HG03439 (cell line): ENCODE measurements around the gene IL33.

Experiments used
- ATAC-seq: cut with Tn5 transposase; IDR thresholded peaks from one replicate; pipeline ENCODE4 v1.9.1; 2021; ENCODE audit warnings: mild to moderate bottlenecking, moderate library complexity; ENCODE audit not compliant: unreplicated experiment

IL33 gene

DNA sequence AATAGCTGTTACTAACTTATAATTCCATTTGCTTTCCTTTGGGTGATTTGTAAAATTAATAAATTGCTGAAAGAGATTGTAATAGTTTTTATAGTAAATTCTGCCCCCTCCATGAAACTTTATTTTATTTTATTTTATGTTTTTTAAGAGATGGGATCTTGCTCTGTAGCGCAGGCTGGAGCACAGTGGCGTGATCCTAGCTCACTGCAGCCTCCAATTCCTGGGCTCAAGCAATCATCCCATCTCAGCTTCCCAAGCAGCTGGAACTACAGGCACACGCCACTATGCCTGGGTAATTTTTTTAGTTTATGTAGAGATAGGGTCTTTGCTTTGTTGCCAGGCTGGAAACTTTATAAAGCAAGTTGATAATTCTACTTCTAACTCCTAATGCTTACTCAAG lies 395 bp downstream of the IL33 start:
- no peak for ATAC-seq

DNA sequence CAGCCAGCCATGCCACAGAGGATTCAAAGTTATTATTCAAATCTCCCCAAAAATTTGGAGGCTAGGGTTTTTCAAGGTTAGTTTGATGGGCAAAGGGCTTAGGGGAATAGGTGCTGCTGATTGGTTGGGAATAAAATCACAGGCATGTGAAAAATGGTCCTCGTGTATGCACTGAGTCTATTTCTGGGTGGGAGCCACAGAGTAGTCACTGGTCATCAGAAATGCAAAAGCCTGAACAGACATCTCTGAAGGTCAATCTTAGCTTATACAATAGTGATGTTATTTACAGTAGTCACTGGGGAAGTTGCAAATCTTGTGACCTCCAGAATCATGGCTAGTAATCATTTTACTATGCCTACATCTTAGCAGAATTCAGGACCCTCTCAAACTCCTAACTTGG lies 1.3 kb downstream of the IL33 start:
- ATAC-seq, result no peak

DNA sequence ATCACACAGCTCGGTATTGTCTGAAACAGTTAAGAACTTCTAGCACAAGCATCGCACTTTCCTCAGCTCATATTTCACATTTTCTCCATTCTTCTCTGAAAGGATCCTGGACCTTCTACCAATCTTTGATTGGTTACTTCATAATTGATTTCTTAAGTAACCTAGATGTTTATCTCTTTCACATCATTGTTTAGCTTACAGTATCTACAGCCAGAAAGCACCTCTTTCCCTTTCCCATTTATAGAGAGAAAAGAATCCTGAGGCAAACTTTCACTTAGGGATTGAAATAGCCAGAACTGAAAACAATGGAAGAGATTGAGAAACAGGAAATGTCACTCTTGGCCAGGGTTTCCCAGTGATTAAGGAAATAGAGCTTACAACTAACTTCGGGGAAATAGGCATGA lies 2.5 kb downstream of the IL33 start:
- ATAC-seq, result no peak

DNA sequence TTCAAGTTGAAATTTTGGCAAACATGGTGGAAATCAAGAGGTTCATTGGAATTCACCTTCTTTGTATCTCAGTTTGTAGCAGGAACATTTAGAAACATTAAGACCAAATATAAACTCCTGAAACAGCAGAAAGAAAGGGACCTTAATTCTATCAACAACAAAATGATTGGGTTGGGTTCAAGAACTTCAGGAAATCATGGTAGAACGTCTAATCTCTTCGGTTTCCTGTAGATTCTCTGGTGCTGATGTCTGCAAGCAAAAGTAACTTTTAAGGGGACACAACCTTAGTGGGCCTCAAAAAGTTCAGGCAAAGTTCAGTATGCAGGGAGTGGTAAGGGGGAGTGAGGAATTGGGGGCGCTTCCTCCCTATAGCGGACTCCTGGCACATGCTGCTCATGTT lies 3.4 kb downstream of the IL33 start:
- ATAC-seq, result no peak

DNA sequence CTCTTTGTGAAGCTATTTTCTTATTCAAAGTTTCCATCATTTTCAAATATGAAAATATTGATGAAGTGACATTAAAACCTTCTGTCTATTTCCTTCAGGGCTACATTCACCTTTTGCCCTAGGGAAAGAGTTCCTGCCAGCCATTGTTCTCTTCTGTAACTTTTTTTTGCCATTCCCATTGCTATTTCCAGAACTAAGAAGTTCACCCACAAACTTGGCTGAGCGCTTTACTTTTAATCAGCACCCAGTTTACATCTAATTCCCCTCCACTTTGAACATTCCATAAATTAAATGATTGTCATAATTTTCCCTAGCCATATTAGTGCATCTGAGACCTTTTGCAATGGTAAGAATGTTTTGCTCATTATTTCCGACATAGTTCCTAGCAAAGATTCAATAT lies 4.4 kb downstream of the IL33 start:
- ATAC-seq, result no peak

DNA sequence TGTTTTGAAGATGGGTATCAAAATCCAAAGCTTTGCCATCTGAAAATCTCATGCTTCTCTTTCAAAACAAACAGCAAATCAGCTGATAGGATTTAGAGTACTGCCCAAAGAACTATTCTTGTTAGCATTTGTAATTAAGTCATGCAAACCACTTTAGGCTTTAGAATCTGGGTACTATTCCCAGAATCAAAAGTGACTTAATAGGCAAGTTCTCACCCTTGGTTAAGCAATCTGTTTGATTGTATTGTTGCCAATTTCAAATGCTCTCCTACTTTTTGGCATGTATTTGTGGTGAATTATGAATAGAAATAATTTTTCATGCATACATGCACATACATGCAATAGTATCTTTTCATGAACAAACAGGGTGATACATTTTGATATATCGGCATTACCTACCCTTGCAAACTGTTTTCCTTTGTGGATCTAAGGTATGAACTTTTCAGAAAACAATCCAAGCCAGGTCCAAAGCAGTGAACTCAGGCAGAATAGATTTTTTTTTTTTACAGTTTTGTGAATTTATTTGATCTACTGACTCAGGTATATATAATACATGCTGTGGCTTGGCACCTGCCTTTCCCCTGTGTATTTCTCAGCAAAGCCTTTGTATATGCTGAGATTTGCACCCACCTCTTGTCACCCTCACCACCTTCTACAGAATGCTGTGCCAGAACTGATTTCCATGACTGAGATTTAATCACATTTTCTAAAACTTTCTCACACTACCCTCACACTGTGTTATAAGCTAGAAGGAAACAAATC lies 9.0 kb downstream of the IL33 start:
- no peak for ATAC-seq

DNA sequence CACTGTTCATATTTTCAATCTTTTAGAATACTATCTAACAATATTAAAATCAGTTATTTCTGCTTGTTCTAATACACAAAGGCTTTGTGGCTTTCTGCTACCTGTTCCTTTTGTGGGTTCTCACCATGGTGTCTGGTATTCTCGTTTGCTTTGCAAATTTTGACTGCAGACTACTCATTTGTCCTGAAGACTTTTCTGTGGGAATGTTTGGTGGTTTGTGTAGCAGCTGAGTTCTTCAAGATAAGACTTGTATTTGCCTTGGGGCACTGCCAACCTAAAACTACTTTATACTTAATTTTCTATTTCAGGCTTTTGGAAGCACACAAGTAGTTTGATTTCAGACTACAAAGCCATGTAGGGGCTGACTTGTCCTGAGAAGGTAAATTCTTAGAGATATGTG lies 11.1 kb downstream of the IL33 start:
- no peak for ATAC-seq

DNA sequence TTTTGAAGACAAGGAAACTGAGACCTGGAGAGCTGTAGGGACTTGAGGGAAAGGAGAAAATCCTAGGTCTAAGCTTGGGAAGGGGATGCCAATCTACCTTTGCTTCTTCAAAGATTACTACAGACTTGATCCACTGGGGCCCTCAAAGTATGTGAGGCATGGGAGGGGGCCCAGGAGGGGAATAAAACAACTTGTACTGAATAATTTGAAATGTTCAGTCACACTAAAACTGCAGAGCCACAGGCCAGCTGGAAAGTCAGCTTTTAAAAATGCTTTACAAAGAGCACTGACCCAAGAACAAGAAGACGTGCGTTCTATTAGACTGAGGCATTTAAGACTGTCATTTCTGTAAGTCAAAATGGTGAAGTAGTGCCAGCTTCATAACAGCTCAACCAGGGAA lies 13.6 kb downstream of the IL33 start:
- no peak for ATAC-seq

DNA sequence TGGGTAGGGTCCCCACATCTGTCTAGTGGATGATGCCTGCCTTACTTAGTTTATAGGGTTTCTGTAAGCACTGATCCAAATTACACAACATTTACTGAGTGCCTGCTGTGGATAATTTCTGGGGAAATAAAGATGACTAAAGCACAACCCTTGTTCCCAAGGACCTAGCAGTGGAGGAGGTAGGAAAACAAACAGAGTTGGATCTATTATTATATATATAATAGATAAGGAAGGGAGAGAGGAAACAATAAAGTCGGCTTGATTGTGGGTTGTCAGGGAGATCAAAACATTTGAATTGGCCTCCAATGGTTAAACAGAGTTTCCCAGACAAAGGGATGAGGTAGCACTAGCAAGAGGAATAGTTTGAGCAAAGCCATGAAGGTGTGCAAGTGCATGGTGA lies 14.0 kb downstream of the IL33 start:
- ATAC-seq, result no peak

DNA sequence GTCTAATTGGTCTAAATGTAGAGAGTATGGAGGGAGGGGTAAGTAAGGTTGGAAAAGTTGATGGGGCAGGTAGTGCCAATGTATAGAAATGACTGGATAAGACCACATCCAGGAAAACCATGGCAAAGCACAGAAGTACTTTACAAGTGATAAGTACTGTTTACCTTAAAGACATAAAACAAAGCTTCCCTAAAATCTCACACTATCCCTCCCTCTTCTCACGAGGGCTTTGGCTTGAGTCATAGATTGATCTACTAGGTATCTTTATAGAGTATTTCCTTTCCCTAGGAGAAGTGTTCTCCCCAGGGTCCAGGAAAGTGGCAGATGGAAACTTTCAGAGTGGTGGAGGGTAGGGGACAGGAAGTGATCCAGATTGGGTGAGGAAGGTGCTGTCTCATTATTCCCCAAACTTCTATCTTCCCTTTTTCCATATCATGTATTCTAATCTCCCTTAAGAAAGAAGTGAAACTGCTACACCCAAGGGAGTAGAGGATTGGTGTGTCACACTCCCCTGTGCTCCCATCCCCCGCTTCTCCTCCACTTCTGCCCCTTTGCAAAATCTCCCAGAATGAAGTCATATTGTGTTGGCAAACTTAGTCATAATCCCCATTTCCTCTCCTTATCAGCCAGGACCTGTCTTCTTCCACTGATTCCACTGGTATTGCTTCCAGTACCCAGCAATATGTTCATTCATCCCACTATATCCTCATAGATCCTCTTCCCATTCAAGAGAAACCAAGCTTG lies 14.6 kb downstream of the IL33 start:
- ATAC-seq, result no peak

DNA sequence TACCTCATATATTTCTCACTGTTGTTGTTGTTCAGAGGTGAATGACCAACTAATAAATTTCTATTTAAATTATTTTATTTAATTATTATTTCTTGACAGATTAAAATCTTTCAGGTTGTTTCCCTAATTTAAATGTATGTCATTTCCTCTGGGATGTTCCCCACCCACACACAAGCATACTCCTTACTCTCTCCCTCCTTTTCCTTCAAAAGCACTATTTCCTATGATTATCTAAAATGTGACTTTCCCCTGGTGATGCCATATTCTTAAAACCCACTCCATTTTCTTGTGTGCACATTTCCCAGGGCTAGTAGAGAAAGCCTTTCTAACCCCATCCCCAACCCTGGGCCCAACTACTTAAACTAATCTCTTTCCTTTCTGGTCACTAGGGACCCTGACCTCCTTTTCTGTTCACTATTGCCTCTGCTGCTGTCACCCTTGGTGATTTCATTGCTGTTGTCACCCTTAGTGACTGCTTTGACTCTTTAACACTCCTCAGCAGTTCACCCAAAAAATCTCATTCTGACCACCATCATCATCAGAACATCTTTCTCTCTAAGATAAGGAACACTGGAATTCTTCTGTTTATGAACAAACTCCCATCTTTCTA lies 16.8 kb downstream of the IL33 start:
- no peak for ATAC-seq

DNA sequence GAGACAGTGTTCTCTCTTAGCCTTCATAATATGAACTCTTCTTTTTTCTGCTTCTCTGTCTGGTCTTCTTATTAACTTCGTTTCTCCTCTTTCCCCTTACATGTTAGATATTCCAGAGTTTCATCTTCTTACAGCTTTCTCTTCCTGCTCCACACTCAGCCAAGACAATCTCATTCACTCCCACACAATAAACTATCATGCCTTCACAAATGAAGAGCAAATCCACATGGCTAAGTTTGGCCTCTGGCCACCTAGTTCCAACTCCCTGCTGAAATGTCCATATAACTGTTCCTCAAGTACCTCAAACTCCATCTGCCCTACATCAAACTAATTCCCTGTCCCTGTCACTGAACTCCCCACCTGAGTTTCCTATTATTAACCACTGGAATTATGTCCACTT lies 18.4 kb downstream of the IL33 start:
- no peak for ATAC-seq

DNA sequence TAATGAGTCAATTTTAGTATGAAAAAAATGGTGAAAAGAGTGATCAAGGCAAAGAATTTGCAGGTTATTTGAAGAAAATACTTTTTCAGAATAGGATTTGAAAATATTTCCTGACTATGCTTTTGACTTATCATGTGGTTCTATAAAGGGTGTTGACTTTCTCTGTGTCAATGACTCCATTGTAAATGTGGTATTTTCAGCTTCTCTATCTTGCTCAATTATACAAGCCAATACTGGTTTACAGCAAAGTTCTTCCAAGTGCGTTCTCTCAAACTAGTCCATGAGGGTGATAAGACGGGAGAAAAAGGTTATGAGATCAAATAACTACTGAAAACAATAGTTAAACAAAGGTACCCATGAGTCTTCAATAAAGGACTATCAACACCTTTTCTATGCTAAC lies 21.7 kb downstream of the IL33 start:
- no peak for ATAC-seq

DNA sequence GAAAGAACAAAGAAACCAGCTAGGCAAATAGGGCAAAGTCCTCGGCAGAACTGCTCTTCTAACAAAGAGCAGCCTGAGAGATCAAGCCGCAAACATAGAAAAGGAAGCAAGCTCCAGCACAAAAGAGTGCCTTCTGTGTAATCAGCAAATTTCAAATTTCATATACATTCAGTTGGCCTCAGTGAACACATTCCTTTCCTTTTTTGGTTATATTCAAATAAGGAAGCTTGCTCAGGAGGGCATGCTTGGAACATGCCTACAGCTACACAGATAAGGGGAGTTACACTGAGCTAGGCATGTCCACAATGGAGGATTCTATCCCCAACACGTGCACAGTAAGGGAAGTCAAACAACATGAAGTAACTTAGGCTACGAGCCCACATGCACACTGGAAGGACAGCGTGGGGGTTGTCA lies 23.4 kb downstream of the IL33 start:
- no peak for ATAC-seq

DNA sequence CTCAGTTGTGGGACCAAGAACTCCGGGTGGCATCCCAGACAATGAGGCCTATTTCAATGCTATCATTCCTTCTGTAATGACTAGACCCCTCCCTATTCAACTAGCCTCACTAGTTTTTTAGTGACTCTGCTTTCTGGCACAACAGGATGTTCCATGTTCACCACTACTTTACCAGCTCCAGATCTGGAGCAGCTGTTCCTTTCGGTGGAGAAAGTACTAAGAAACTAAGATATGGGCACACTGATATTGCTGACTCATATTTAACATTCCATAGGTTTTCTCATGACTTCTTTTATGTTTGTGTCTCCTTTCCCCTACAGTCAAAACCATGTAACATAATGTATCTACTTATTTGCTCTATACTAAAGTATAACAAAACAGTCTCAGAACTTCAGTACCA lies 24.1 kb downstream of the IL33 start:
- ATAC-seq, result no peak

DNA sequence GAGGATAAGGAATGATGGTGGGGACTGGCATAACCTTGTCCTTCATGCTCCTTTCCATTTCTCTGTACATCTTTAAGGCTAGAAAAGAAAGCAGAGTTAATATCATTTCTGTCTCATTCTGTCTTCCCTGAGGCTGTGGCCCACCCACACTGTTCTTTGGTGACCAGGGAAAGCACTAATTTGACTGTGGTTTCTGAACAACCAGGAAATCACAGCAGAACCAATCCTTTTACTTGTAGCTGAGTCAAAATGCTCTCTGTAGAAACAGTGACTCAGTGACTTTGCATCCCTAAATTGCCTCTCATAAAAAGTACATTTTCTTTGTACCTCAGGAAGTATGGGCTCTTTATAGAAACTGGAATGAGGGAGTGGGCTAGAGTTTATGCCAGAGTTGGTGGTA lies 28.1 kb downstream of the IL33 start:
- peak; percentile 93 for ATAC-seq

DNA sequence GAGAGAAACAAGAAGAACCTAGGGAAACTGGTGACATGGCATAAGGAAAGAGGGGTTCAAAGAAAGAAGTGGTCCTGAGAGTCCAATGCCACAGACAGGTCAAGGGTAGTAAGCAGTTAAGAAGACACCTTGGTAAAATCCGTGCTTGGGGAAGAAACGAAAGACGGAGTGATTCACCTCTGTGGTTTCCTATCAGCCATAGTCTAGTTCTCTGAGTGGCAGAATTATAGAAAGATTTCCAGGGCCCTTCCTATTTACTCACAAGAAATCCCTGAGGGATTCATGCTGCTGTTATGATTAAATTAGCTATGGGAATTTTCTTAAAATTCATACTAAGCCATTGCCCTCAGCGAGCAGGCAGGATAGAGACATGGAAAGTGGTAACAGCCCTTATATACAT lies 31.7 kb downstream of the IL33 start:
- no peak for ATAC-seq

DNA sequence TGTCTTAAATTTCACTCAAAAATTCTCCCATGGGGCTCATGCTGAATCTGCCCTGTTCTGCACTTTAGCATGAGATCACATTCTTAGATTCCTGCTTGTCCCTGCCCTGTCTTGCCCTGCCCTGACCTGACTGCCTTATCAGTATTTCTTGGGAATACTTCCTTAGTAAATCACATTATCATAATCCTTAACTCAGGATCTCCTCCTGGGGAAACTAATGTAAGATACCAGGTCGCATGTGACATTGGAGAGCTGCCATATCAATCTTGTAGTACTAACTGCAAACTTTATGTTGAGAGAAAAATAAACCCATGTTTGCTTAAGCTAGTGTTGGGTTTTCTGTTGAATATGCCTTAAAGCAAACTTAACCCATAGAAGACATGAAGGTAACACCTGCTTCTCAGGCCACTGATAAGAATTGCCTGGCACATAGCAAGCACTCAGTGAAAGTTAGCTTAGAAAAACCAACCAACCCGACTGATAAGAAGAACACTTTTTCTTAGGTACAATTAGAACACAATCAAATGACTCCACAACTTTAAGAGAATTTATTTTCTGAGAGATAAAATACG lies 53.3 kb downstream of the IL33 start:
- ATAC-seq, result no peak

DNA sequence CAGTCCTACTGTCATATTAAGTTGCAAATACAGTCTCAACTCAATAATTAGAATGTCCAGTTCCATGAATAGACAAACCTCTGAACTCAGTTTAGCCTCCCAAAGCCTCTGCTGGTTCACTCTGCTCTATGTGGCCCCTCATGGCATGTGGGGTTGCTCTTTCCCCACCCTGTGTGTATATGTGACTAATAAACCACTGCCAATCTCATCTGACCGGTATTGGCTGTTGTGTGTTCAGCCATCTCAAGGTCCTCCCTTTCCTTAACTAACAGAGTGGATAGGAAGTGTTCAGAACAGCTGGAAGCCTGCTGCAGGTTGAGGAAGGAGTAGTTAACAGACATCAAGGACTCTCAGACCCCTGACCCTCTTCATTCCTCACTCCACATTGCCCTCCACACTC lies 55.3 kb downstream of the IL33 start:
- no peak for ATAC-seq

DNA sequence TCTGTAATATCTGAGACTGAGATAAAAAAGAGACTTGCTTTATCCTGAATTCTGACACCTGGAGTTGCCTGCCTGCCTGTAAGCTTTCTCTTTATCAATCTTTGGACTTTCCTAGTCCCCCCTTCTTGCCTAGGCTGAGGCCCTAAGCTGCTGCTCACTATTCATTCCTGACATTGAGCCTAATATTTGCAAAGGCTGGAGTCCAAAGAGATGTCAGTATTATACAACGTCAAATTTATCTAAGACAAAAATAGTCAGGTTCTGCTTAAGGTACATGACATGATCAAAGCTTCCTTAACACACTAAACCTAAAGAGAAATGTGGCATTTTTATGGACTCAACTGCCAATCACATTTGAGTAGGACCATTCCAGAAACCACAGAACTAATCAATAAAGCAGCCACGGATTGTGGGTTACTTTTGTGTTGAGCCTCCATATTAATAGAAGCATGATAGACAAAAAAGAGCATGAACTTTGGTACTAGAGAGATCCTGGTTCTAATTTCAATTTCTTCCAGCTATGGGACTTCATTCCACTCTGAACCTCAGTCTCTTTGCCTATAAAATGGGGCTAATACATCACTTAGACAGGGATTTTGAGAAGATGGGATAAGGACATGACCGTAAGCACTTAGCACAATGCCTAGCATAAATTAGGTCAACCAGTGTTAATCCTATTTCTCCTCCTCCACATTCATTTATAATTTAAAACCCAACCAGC lies 56.1 kb downstream of the IL33 start:
- ATAC-seq, result no peak

DNA sequence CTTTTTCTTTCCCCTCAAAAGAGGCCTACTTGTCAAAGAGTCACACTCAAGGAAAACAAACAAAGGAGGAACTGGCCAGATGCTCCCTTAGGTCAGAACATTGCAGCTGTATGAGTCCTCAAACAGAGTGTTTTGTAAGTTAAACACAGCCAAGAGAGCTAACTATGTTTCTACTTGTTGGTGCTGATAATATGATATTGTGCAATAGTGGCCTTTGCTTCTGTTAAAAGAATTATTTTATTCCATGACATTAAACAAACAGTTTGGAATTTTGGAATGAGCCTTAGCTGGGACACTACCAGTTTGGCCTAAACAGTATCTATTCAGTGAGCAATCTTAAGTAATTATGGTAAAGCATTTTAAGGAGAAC lies 56.6 kb downstream of the IL33 start:
- ATAC-seq, result no peak
